SKM-1 (cell line): ENCODE measurements around the gene RRP8.

Experiments used
- DNase-seq: peaks from one replicate; lab custom pipeline; 2025; ENCODE audit not compliant: unreplicated experiment; lab: John Stamatoyannopoulos, UW

RRP8 gene

GRCh38 chr11:6572215-6572614, 31.2 kb downstream of the RRP8 start:
- no peak for DNase-seq

- DNase-seq, result no peak
Measured at GRCh38 chr11:6571434-6572008, 31.9 kb downstream of the RRP8 start.

- DNase-seq, result no peak
Measured at GRCh38 chr11:6570691-6571427, 32.6 kb downstream of the RRP8 start.

- DNase-seq, result no peak
Measured at GRCh38 chr11:6569706-6570105, 33.7 kb downstream of the RRP8 start.

- DNase-seq, result no peak
Measured at GRCh38 chr11:6568191-6568918, 35.1 kb downstream of the RRP8 start.

- no peak for DNase-seq
Measured at GRCh38 chr11:6567371-6567745, 36.1 kb downstream of the RRP8 start.

- DNase-seq, result no peak
Measured at GRCh38 chr11:6566704-6567370, 36.6 kb downstream of the RRP8 start.

- DNase-seq, result no peak
Measured at GRCh38 chr11:6565988-6566703, 37.3 kb downstream of the RRP8 start.

GRCh38 chr11:6565325-6565724, 38.1 kb downstream of the RRP8 start:
- no peak for DNase-seq

GRCh38 chr11:6563667-6564066, 39.7 kb downstream of the RRP8 start:
- no peak for DNase-seq

- DNase-seq, result no peak
Measured at GRCh38 chr11:6563121-6563619, 40.2 kb downstream of the RRP8 start.

GRCh38 chr11:6561288-6561687, 42.1 kb downstream of the RRP8 start:
- DNase-seq, result no peak

GRCh38 chr11:6559369-6559768, 44.0 kb downstream of the RRP8 start:
- DNase-seq, result no peak

- DNase-seq, result no peak
Measured at GRCh38 chr11:6557761-6558674, 45.4 kb downstream of the RRP8 start.

GRCh38 chr11:6557063-6557462, 46.4 kb downstream of the RRP8 start:
- no peak for DNase-seq

- no peak for DNase-seq
Measured at GRCh38 chr11:6556139-6556949, 47.1 kb downstream of the RRP8 start.

GRCh38 chr11:6554828-6555706, 48.3 kb downstream of the RRP8 start:
- no peak for DNase-seq

GRCh38 chr11:6553634-6554033, 49.8 kb downstream of the RRP8 start:
- DNase-seq, result no peak
